HCT116 (cell line): ENCODE results near the gene RAPGEF2. TPM values are rescaled to one million over a fixed set of nuclear protein-coding genes. Genes with fewer than 3 reads are reported as not detected.
A peak's percentile ranks its signal among the peaks of the same experiment; 100 is the strongest.

Source experiments
- ATAC-seq: fragments of 200-7000 bp; cut with Tn5 transposase; 2 replicates; pipeline ENCODE4 v1.9.1; 2020; ENCODE audit warnings: mild to moderate bottlenecking, moderate library complexity
- BruUV-seq: library from RNA; stranded (reverse); fragments of 400-500 nt; replicated peaks from 2 replicates; lab custom pipeline; 2021; lab: Mats Ljungman, UMichigan
- CTCF ChIA-PET: fragments of 300-600 bp; sonication (Branson Sonifier 250); formaldehyde crosslinking; loops from one replicate; lab custom pipeline; 2021; ENCODE audit warnings: antibody characterized with exemption; lab: Charles Lee
- POLR2A ChIA-PET: fragments of 300-600, 350-600 bp; sonication (Branson Sonifier 250); formaldehyde crosslinking; loops from one replicate; lab custom pipeline; 2021; ENCODE audit warnings: antibody characterized with exemption; lab: Charles Lee
- RAD21 ChIA-PET, 2 experiments: fragments of 300-600 bp; sonication (Branson Sonifier 250); formaldehyde crosslinking; loops; one replicate each; lab custom pipeline; 2023; ENCODE audit warnings: low total read pairs in 2 of 2; ENCODE audit not compliant: uncharacterized antibody in 2 of 2, unreplicated experiment in 2 of 2, low non-redundant PET in 1 of 2; lab: Charles Lee
- DNase-seq: peaks from one replicate; pipeline ENCODE4 v3.0.0-alpha.2; 2010; ENCODE audit warnings: low read depth, low spot score
- H2AFZ ChIP-seq: fragments of 200-600 bp; shearing (Covaris generic), sonication (generic); 2 replicates; pipeline ENCODE4 v1.6.1; 2017; ENCODE audit warnings: low read depth, mixed run types, mixed read lengths, antibody characterized with exemption, low read length; ENCODE audit not compliant: poor library complexity, severe bottlenecking
- H3K27ac ChIP-seq: 2 replicates; pipeline ENCODE4 v1.5.1; 2012; ENCODE audit warnings: low read depth, low read length
- H3K27me3 ChIP-seq: fragments of 200-600 bp; sonication (generic); 2 replicates; pipeline ENCODE4 v1.6.1; 2016; ENCODE audit warnings: mixed run types, low read length, mixed read lengths; ENCODE audit not compliant: insufficient read depth
- H3K36me3 ChIP-seq, 2 experiments: fragments of 200-500 bp in 1 of 2; fragments of 200-600 bp in 1 of 2; sonication (Bioruptor generic) in 1 of 2; sonication (generic) in 1 of 2; 2 replicates each; pipeline versions ENCODE4 v1.5.1 to v1.6.1; 2014 to 2016; ENCODE audit warnings: low read length in 2 of 2, inconsistent platforms in 1 of 2, mixed read lengths in 1 of 2, mixed run types in 1 of 2; ENCODE audit not compliant: insufficient read depth in 2 of 2, control insufficient read depth in 1 of 2
- H3K4me1 ChIP-seq, 2 experiments: fragments of 200-600 bp in 1 of 2; sonication (generic) in 1 of 2; 2 replicates each; pipeline versions ENCODE4 v1.5.1 to v1.6.1; 2012 to 2017; ENCODE audit warnings: low read length in 2 of 2, inconsistent platforms in 1 of 2, mild to moderate bottlenecking in 1 of 2, mixed read lengths in 1 of 2, mixed run types in 1 of 2, moderate library complexity in 1 of 2; ENCODE audit not compliant: insufficient read depth in 2 of 2, control insufficient read depth in 1 of 2
- H3K4me2 ChIP-seq: fragments of 200-600 bp; sonication (generic); 2 replicates; pipeline ENCODE4 v1.6.1; 2017; ENCODE audit warnings: mixed run types, low read length, mixed read lengths
- H3K4me3 ChIP-seq, 2 experiments: fragments of 200-600 bp in 1 of 2; sonication (generic) in 1 of 2; replicated peaks in 1 of 2; 2 replicates each; pipeline ENCODE4 v1.5.1; 2011 to 2016; ENCODE audit warnings: low read length in 2 of 2, control low read depth in 1 of 2, low read depth in 1 of 2, mild to moderate bottlenecking in 1 of 2, mixed read lengths in 1 of 2, mixed run types in 1 of 2
- H3K79me2 ChIP-seq: fragments of 200-600 bp; sonication (generic); 2 replicates; pipeline ENCODE4 v1.6.1; 2017; ENCODE audit warnings: mild to moderate bottlenecking, mixed run types, low read length, moderate library complexity, mixed read lengths; ENCODE audit not compliant: insufficient read depth
- H3K9ac ChIP-seq: fragments of 200-600 bp; sonication (generic); 2 replicates; pipeline ENCODE4 v1.6.1; 2016; ENCODE audit warnings: low read length, mixed read lengths
- H3K9me2 ChIP-seq: fragments of 200-600 bp; sonication (generic), shearing (Covaris generic); 2 replicates; pipeline ENCODE4 v1.6.1; 2017; ENCODE audit warnings: mixed run types, mild to moderate bottlenecking, moderate library complexity; ENCODE audit not compliant: insufficient read depth
- H3K9me3 ChIP-seq, 2 experiments: fragments of 200-500 bp in 1 of 2; fragments of 200-600 bp in 1 of 2; sonication (Bioruptor generic) in 1 of 2; sonication (generic) in 1 of 2; 2 replicates each; pipeline ENCODE4 v1.6.1; 2014 to 2017; ENCODE audit warnings: low read length in 2 of 2, mixed read lengths in 2 of 2, inconsistent platforms in 1 of 2, low read depth in 1 of 2, mild to moderate bottlenecking in 1 of 2, mixed run types in 1 of 2, moderate library complexity in 1 of 2; ENCODE audit not compliant: control insufficient read depth in 1 of 2, insufficient read depth in 1 of 2
- H4K20me1 ChIP-seq: fragments of 200-600 bp; sonication (generic), shearing (Covaris generic); 2 replicates; pipeline ENCODE4 v1.6.1; 2017; ENCODE audit warnings: mixed run types, mild to moderate bottlenecking, moderate library complexity; ENCODE audit not compliant: insufficient read depth
- ATF3 ChIP-seq: IDR thresholded peaks from 2 replicates; pipeline ENCODE4 v1.6.1; 2012
- CBX3 ChIP-seq: IDR thresholded peaks from 2 replicates; pipeline ENCODE4 v1.6.1; 2012; ENCODE audit warnings: low read depth
- CEBPB ChIP-seq: IDR thresholded peaks from 2 replicates; pipeline ENCODE4 v1.6.1; 2012; ENCODE audit warnings: low read depth
- EGR1 ChIP-seq: IDR thresholded peaks from 2 replicates; pipeline ENCODE4 v1.6.1; 2012; ENCODE audit warnings: low read depth
- EZH2 ChIP-seq: fragments of 200-600 bp; sonication (generic); IDR thresholded peaks from 2 replicates; pipeline ENCODE4 v1.6.1; 2017; ENCODE audit warnings: antibody characterized with exemption, mixed run types
- EZH2phosphoT487 ChIP-seq: fragments of 200-600 bp; IDR thresholded peaks from 2 replicates; pipeline ENCODE4 v1.6.1; 2018; ENCODE audit warnings: antibody characterized with exemption, borderline replicate concordance
- FOSL1 ChIP-seq: IDR thresholded peaks from 2 replicates; pipeline ENCODE4 v1.6.1; 2012; ENCODE audit warnings: low read depth
- JUND ChIP-seq: IDR thresholded peaks from 2 replicates; pipeline ENCODE4 v1.6.1; 2012
- MAX ChIP-seq: IDR thresholded peaks from 2 replicates; pipeline ENCODE4 v1.6.1; 2012
- RAD21 ChIP-seq: IDR thresholded peaks from 2 replicates; pipeline ENCODE4 v1.6.1; 2012; ENCODE audit warnings: low read depth, mild to moderate bottlenecking
- SIN3A ChIP-seq: IDR thresholded peaks from 2 replicates; pipeline ENCODE4 v1.6.1; 2012; ENCODE audit warnings: low read depth
- SP1 ChIP-seq: IDR thresholded peaks from 2 replicates; pipeline ENCODE4 v1.6.1; 2012; ENCODE audit warnings: low read depth
- YY1 ChIP-seq: IDR thresholded peaks from 2 replicates; pipeline ENCODE4 v1.6.1; 2011; ENCODE audit warnings: low read length, low read depth, moderate library complexity, mild to moderate bottlenecking; ENCODE audit not compliant: insufficient replicate concordance; ENCODE audit errors: extremely low read depth
- ZBTB33 ChIP-seq: IDR thresholded peaks from 2 replicates; pipeline ENCODE4 v1.6.1; 2011; ENCODE audit warnings: mild to moderate bottlenecking, low read length, moderate library complexity; ENCODE audit not compliant: insufficient replicate concordance; ENCODE audit errors: extremely low read depth
- ZFX ChIP-seq: fragments of 450-650 bp; IDR thresholded peaks from 2 replicates; pipeline ENCODE4 v1.6.1; 2017
- ZNF274 ChIP-seq: fragments of 200-500 bp; sonication (Bioruptor generic); IDR thresholded peaks from 2 replicates; pipeline ENCODE4 v1.6.1; 2014; ENCODE audit warnings: mild to moderate bottlenecking, low read depth, low read length, inconsistent platforms
- intact Hi-C: fragments of 100-400 bp; cut with micrococcal nuclease; formaldehyde crosslinking; loops from 2 replicates; pipeline ENCODE4 v1.10.0; 2022
- total RNA-seq: library from RNA; stranded (reverse); gene quantifications from one replicate; pipeline ENCODE4 v1.2.1, GENCODE V29; 2021; ENCODE audit not compliant: unreplicated experiment
- TF ChIP-seq, protein P1 (sequence below), 3 experiments: fragments of 200-600 bp in 1 of 3; sonication (generic) in 1 of 3; IDR thresholded peaks in 2 of 3; conservative IDR thresholded peaks in 1 of 3; 2 replicates each; pipeline ENCODE4 v1.5.1; 2012 to 2017; ENCODE audit warnings: low read depth in 2 of 3, low read length in 2 of 3, antibody characterized with exemption in 1 of 3, borderline replicate concordance in 1 of 3, control low read depth in 1 of 3, mild to moderate bottlenecking in 1 of 3, mixed read lengths in 1 of 3, mixed run types in 1 of 3, moderate library complexity in 1 of 3; ENCODE audit not compliant: insufficient read depth in 1 of 3

RAPGEF2 gene
- total RNA-seq, 1 experiment from 2014 or later: 21.2 TPM

GRCh38 chr4:159227984-159228383, 125.1 kb downstream of the RAPGEF2 start:
- Histone ChIP-seq H3K27me3 (no peaks in the 10 kb centered on the region), H3K9ac (peak overlapping the region; percentile 31), H3K9me3 (no peaks in the 10 kb centered on the region), H3K9me2 (no peaks in the 10 kb centered on the region), H3K27ac (no peak overlapping the region), H3K4me1 (peaks cover 4 to 18% of the 10 kb centered on the region in 2 experiments), H3K79me2 (no peaks in the 10 kb centered on the region), H3K4me3 (peak overlapping the region; percentile 17 to 43), H3K36me3 (no peaks in the 10 kb centered on the region), H2AFZ (no peak overlapping the region)
- BruUV-seq: no TSS peak
- POLR2A ChIA-PET: interaction anchor here (1.2 kb wide), 1 partner anchor 21 kb away, joined by 3 read pairs; no protein-coding TSS in a partner anchor
- ATAC-seq (peak; percentile 91), DNase-seq (peak; percentile 48)
- RAD21 ChIA-PET: no interaction called here
- 0 out of 2 replicates have a peak, but pooled peaks have one; percentile 21 for TF ChIP-seq FOSL1
- TF ChIP-seq JUND: peak; percentile 56; the same call in 1 of the 2 replicates
- 0 out of 2 replicates have a peak, but pooled peaks have one; percentile 30 for TF ChIP-seq SP1
- TF ChIP-seq ZFX: no peak
- TF ChIP-seq, all 23 proteins: peak for 3
- Histone ChIP-seq H4K20me1 (no peaks in the 10 kb centered on the region), H3K4me2 (peak overlapping the region; percentile 74)
- intact Hi-C loops: no loop called here
- CTCF ChIA-PET: interaction anchor here (0.9 to 2.7 kb wide), 2 partner anchors 25 to 377 kb away, joined by 3 to 6 read pairs; no protein-coding TSS in a partner anchor

DNA sequence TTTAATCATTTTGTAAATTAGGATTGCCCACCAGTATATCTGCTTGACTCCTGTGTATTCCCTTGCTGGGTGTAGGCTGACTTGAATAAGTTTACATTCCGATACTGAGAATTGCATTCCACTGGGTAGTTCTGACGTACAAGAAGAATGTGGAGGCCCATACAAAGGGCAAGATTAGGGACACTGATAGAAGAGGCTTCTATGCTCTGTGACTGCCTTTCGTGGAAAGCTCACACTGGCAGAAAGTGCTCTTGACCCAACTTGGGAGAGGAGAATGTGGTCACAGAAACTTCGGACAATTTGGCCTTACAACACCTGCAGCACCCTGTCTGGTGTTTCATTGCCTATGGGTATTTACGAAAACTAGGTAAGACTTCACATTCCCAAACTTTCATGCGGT, 126.3 kb downstream of the RAPGEF2 start:
- H3K4me1 ChIP-seq: peaks cover 4 to 18% of the 10 kb centered on the region in 2 experiments
- no peaks in the 10 kb centered on the region for H3K27me3 ChIP-seq
- no peaks in the 10 kb centered on the region for H4K20me1 ChIP-seq
- H3K79me2 ChIP-seq: no peaks in the 10 kb centered on the region
- H3K4me3 ChIP-seq: no peak overlapping the region
- ChIA-PET RAD21 (no interaction called here), CTCF (no interaction called here), POLR2A (no interaction called here)
- H2AFZ ChIP-seq: no peak overlapping the region
- BruUV-seq: no TSS peak
- no peaks in the 10 kb centered on the region for H3K9me3 ChIP-seq
- no peaks in the 10 kb centered on the region for H3K9me2 ChIP-seq
- H3K9ac ChIP-seq: no peak overlapping the region
- DNase-seq (no peak), ATAC-seq (no peak)
- H3K36me3 ChIP-seq: no peaks in the 10 kb centered on the region
- intact Hi-C loops: no loop called here
- H3K27ac ChIP-seq: no peak overlapping the region
- H3K4me2 ChIP-seq: 0 out of 2 replicates have a peak overlapping the region, but pooled peaks have one; percentile 1
- TF ChIP-seq EZH2phosphoT487 (no peak), ZNF274 (no peak), EGR1 (no peak), CEBPB (no peak), YY1 (no peak), MAX (no peak), CBX3 (no peak), JUND (no peak), SIN3A (no peak), RAD21 (no peak), SP1 (no peak), EZH2 (no peak), ZBTB33 (no peak), ATF3 (no peak)
- TF ChIP-seq, protein P1, sequence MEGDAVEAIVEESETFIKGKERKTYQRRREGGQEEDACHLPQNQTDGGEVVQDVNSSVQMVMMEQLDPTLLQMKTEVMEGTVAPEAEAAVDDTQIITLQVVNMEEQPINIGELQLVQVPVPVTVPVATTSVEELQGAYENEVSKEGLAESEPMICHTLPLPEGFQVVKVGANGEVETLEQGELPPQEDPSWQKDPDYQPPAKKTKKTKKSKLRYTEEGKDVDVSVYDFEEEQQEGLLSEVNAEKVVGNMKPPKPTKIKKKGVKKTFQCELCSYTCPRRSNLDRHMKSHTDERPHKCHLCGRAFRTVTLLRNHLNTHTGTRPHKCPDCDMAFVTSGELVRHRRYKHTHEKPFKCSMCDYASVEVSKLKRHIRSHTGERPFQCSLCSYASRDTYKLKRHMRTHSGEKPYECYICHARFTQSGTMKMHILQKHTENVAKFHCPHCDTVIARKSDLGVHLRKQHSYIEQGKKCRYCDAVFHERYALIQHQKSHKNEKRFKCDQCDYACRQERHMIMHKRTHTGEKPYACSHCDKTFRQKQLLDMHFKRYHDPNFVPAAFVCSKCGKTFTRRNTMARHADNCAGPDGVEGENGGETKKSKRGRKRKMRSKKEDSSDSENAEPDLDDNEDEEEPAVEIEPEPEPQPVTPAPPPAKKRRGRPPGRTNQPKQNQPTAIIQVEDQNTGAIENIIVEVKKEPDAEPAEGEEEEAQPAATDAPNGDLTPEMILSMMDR (IDR thresholded peaks at IDR 0.05 in 2 of 3, conservative IDR thresholded peaks at IDR 0.05 in 1 of 3; ENCODE audit: borderline replicate concordance in 1 of 3, insufficient read depth in 1 of 3, low read depth in 2 of 3, low read length in 2 of 3): no peak
